DND-41 (cell line): Measurements from ENCODE around the gene RAB44.

Experiments used
- ATAC-seq: fragments of 200-7000 bp; cut with Tn5 transposase; 3 replicates; pipeline ENCODE4 v1.9.1; 2021; ENCODE audit warnings: low read depth; ENCODE audit not compliant: insufficient read depth
- DNase-seq: peaks from one replicate; pipeline ENCODE4 v3.0.0-alpha.2; 2020
- H2AFZ ChIP-seq: 2 replicates; pipeline ENCODE4 v1.6.0; 2012; ENCODE audit warnings: low read depth, low read length
- H3K27ac ChIP-seq: 2 replicates; pipeline ENCODE4 v1.5.1; 2012; ENCODE audit warnings: low read length, inconsistent platforms
- H3K27me3 ChIP-seq: fragments of 200-600 bp; sonication (generic); 2 replicates; pipeline ENCODE4 v1.6.0; 2012; ENCODE audit warnings: low read length, mild to moderate bottlenecking, inconsistent platforms; ENCODE audit not compliant: insufficient read depth, poor library complexity
- H3K36me3 ChIP-seq: 2 replicates; pipeline ENCODE4 v1.5.1; 2012; ENCODE audit warnings: low read length, inconsistent platforms; ENCODE audit not compliant: insufficient read depth
- H3K4me1 ChIP-seq: 2 replicates; pipeline ENCODE4 v1.5.1; 2012; ENCODE audit warnings: mild to moderate bottlenecking, low read length; ENCODE audit not compliant: insufficient read depth
- H3K4me2 ChIP-seq: 2 replicates; pipeline ENCODE4 v1.6.0; 2012; ENCODE audit warnings: mild to moderate bottlenecking, moderate library complexity, low read length, inconsistent platforms; ENCODE audit not compliant: insufficient read depth
- H3K4me3 ChIP-seq, 2 experiments: fragments of 200-600 bp in 1 of 2; shearing (Covaris generic) in 1 of 2; 2 replicates each; pipeline ENCODE4 v1.5.1; 2012 to 2016; ENCODE audit warnings: inconsistent platforms in 2 of 2, low read length in 2 of 2, mild to moderate bottlenecking in 2 of 2, low read depth in 1 of 2, moderate library complexity in 1 of 2
- H3K79me2 ChIP-seq: 2 replicates; pipeline ENCODE4 v1.6.0; 2012; ENCODE audit warnings: low read length, inconsistent platforms; ENCODE audit not compliant: insufficient read depth
- H3K9ac ChIP-seq: 2 replicates; pipeline ENCODE4 v1.6.0; 2012; ENCODE audit warnings: low read depth, mild to moderate bottlenecking, inconsistent platforms, low read length, moderate library complexity
- H3K9me3 ChIP-seq: 2 replicates; pipeline ENCODE4 v1.5.1; 2012; ENCODE audit warnings: low read length, moderate library complexity, mild to moderate bottlenecking, inconsistent platforms; ENCODE audit not compliant: insufficient read depth, severe bottlenecking
- H4K20me1 ChIP-seq: 2 replicates; pipeline ENCODE4 v1.6.0; 2012; ENCODE audit warnings: low read length; ENCODE audit not compliant: insufficient read depth
- CTCF ChIP-seq: IDR thresholded peaks from 2 replicates; pipeline ENCODE4 v1.5.1; 2012; ENCODE audit warnings: borderline replicate concordance, low read length, moderate library complexity, mild to moderate bottlenecking; ENCODE audit not compliant: poor library complexity, severe bottlenecking; ENCODE audit errors: extremely low read depth
- EZH2 ChIP-seq: IDR thresholded peaks from 3 replicates; pipeline ENCODE4 v1.6.1; 2012; ENCODE audit warnings: borderline replicate concordance, low read depth, mild to moderate bottlenecking, moderate library complexity, low read length, inconsistent platforms; ENCODE audit not compliant: severe bottlenecking

The RAB44 gene

GRCh38 chr6:36671687-36672375 lies 25.8 kb upstream of the RAB44 start:
- no peak overlapping the region for H3K27ac ChIP-seq
- ATAC-seq = no peak
- no peak for DNase-seq

GRCh38 chr6:36673882-36674281 lies 23.7 kb upstream of the RAB44 start:
- Histone ChIP-seq H4K20me1 (peaks cover 3% of the 10 kb centered on the region; the same call in 1 of the 2 replicates), H3K4me3 (no peak overlapping the region), H2AFZ (no peak overlapping the region), H3K27ac (no peak overlapping the region), H3K9ac (no peak overlapping the region), H3K79me2 (no peaks in the 10 kb centered on the region), H3K4me2 (no peak overlapping the region), H3K27me3 (peaks cover 29% of the 10 kb centered on the region), H3K36me3 (no peaks in the 10 kb centered on the region), H3K4me1 (peaks cover 19% of the 10 kb centered on the region), H3K9me3 (no peaks in the 10 kb centered on the region)
- TF ChIP-seq CTCF = no peak
- no peak for TF ChIP-seq EZH2
- no peak for DNase-seq
- ATAC-seq = no peak

More at GRCh38 chr6:36671687-36672375, 25.8 kb upstream of the RAB44 start:
- Histone ChIP-seq H4K20me1 (no peaks in the 10 kb centered on the region), H3K4me2 (no peak overlapping the region), H3K36me3 (no peaks in the 10 kb centered on the region), H3K9ac (no peak overlapping the region), H3K4me1 (0 out of 2 replicates have a peak, but pooled peaks cover 5% of the 10 kb centered on the region), H3K79me2 (no peaks in the 10 kb centered on the region), H2AFZ (no peak overlapping the region), H3K4me3 (no peak overlapping the region), H3K27me3 (peaks cover 8% of the 10 kb centered on the region), H3K9me3 (no peaks in the 10 kb centered on the region)
- no peak for TF ChIP-seq CTCF
- TF ChIP-seq EZH2 = no peak

GRCh38 chr6:36674942-36675341 lies 22.7 kb upstream of the RAB44 start:
- no peak overlapping the region for H3K9ac ChIP-seq
- H3K9me3 ChIP-seq = no peaks in the 10 kb centered on the region
- peaks cover 30% of the 10 kb centered on the region for H3K4me1 ChIP-seq
- TF ChIP-seq CTCF = no peak
- no peak for TF ChIP-seq EZH2
- no peak for ATAC-seq
- H2AFZ ChIP-seq = no peak overlapping the region
- peaks cover 39% of the 10 kb centered on the region for H3K27me3 ChIP-seq
- no peak overlapping the region for H3K4me3 ChIP-seq
- no peak overlapping the region for H3K4me2 ChIP-seq
- DNase-seq = no peak
- H3K27ac ChIP-seq = no peak overlapping the region
- peaks cover 9% of the 10 kb centered on the region for H4K20me1 ChIP-seq
- H3K79me2 ChIP-seq = peaks cover 6% of the 10 kb centered on the region; the same call in 1 of the 2 replicates
- no peaks in the 10 kb centered on the region for H3K36me3 ChIP-seq
